SKM-1 (cell line): ENCODE results near the gene TRIM72.
"Not testable (repeated sequence)": the region's sequence is repeated elsewhere in the genome, so short reads cannot be mapped to it uniquely, and the experiment has no call there.

Experiments
- DNase-seq: peaks from one replicate; lab custom pipeline; 2025; ENCODE audit not compliant: unreplicated experiment; lab: John Stamatoyannopoulos, UW

The TRIM72 gene

GRCh38 chr16:31190818-31191444 is 23.0 kb upstream of the TRIM72 start:
- no peak for DNase-seq

- no peak for DNase-seq
Observed at GRCh38 chr16:31191697-31192428, 22.1 kb upstream of the TRIM72 start.

- no peak for DNase-seq
Observed at GRCh38 chr16:31192856-31193642, 20.9 kb upstream of the TRIM72 start.

GRCh38 chr16:31193874-31194273 is 20.0 kb upstream of the TRIM72 start:
- DNase-seq = no peak

GRCh38 chr16:31194898-31195297 is 19.0 kb upstream of the TRIM72 start:
- DNase-seq = no peak

GRCh38 chr16:31195861-31196260 is 18.1 kb upstream of the TRIM72 start:
- not testable (repeated sequence) for DNase-seq

GRCh38 chr16:31196324-31197088 is 17.4 kb upstream of the TRIM72 start:
- no peak for DNase-seq

- DNase-seq = no peak
Observed at GRCh38 chr16:31198207-31198882, 15.6 kb upstream of the TRIM72 start.

GRCh38 chr16:31199430-31200041 is 14.4 kb upstream of the TRIM72 start:
- DNase-seq = no peak

GRCh38 chr16:31200111-31200510 is 13.8 kb upstream of the TRIM72 start:
- DNase-seq = not testable (repeated sequence)

- no peak for DNase-seq
Observed at GRCh38 chr16:31200821-31201568, 12.9 kb upstream of the TRIM72 start.

GRCh38 chr16:31201582-31202413 is 12.1 kb upstream of the TRIM72 start:
- peak; percentile 70 for DNase-seq

- peak; percentile 36 for DNase-seq
Observed at GRCh38 chr16:31202414-31203375, 11.2 kb upstream of the TRIM72 start, which contains the start of gene PYCARD. TSS of gene PYCARD (minus strand) at chr16:31202760. CDS start at chr16:31202690, 70 bp downstream.

GRCh38 chr16:31204871-31205666 is 8.8 kb upstream of the TRIM72 start:
- no peak for DNase-seq

- no peak for DNase-seq
Observed at GRCh38 chr16:31206776-31207175, 7.1 kb upstream of the TRIM72 start.

GRCh38 chr16:31213342-31213741 is 577 bp upstream of the TRIM72 start:
- no peak for DNase-seq
